GM19193 (cell line): ENCODE data around the gene PLD1.

ENCODE experiments used
- POLR2A ChIP-seq: IDR thresholded peaks from 4 replicates; pipeline ENCODE4 v1.6.1; 2011; ENCODE audit not compliant: insufficient read depth, insufficient read length; ENCODE audit errors: extremely low read depth

PLD1 gene

DNA sequence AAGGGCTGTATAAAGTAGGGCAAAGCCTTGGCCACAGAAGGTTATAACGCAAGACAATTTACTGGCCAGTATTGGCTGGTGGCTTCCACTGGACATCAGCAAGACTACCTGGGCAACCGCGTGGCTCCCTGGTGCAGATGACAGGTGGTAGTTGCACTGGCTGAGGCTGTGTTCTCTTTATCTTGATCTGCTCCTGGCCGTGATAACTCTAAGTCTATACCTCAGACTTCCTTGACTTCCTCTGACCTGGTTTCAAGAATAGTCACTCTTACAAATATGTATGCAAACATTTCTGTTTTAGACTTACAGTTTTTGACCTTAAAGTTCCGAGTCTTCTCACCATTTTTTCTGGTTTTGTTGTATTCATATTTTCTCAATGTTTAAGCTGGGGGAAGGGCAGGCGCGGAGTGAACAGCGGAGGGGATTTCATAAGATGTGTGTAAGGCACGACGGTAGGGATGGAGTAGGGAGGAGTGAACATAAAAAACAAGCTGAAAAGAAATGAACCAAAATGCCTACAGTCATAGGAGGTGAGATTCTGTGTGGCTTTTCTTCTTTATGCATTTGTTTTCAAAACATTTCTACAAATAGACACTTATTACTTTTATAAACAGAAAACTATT lies 17.7 kb upstream of the PLD1 start:
- no peak for TF ChIP-seq POLR2A

DNA sequence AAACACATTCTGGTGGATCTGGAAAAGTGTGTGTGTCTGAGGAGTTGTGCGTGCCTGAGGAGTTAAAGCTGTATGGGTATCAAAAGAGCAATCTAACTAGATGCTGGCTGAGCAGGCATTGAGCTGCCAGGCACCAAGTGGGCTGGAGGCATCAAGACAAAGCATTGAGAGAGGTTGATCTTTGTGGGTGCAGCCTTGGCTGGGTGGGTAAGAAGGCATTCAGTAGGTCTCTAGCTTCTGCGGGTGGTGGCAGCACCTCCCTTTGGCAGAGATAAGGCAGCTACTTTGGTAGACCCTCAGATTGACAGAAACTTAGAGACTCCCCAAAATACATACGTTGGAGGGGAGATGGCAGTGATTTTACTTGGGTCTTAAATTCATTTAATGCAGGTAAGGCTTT lies 17.1 kb upstream of the PLD1 start:
- TF ChIP-seq POLR2A, result no peak

DNA sequence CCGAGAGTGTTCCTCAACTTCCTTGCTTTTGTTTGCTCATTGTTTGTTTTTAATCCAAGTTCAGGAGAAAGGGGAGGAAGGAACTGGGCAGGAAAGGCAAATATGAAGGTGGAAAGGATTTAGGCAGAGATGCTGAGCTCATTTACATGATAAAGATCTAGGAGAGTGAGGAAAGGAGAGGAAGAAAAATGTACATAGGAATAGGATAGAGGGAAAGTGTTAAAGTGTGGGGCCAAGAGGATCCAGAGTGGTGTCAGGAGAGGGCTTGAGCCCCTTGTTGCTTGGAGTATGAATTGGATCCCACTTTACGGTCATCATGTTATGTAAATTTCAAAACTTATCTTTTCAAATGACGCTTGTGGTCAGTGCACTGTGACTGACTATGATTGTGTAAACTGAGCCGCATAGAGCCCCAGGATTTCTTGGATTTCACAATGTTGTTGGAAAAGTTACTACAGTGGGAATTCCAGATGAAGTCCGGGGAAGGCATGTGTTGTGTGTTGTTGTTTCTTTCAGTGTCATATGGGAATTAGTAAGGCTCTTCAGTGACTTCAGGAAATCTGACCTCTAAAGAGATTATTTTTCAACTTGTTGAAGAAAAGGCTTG lies 15.0 kb upstream of the PLD1 start:
- no peak for TF ChIP-seq POLR2A

DNA sequence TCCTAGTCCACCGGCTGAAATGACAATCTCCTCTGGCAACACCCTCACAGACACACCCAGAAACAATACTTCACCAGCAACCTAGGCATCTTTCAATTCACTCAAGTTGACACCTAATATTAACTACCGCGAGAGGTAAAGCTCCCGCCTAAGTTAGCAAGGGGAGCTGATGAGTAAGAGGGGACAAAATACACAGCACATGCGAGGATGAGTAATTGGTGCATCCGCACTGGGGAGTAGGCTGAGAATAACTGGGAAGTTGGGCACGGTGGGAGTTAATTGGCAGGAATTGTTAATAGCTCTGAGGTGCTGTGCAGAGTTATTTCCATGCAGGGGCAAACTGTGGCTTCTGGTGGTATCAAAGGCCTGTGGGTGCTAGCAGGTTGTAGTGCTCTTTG lies 14.5 kb upstream of the PLD1 start:
- no peak for TF ChIP-seq POLR2A

DNA sequence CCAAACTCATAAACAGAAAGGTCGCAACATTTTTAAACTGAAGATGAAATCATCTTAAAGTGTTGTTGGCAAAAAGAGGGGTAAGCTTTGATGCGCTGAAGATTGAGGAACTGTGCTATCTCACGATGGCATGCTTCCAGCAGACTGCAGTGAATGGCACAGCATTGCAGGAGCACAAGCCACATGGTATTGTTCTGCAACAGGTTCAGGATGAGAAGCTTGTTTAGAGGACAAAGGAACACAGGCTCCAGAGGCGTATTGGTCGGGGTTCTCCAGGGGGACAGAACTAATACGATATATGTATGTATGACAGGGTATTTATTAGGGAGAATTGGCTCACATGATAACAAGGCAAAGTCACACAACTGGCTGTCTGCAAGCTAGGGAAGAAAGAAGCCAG lies 13.8 kb upstream of the PLD1 start:
- TF ChIP-seq POLR2A, result no peak

DNA sequence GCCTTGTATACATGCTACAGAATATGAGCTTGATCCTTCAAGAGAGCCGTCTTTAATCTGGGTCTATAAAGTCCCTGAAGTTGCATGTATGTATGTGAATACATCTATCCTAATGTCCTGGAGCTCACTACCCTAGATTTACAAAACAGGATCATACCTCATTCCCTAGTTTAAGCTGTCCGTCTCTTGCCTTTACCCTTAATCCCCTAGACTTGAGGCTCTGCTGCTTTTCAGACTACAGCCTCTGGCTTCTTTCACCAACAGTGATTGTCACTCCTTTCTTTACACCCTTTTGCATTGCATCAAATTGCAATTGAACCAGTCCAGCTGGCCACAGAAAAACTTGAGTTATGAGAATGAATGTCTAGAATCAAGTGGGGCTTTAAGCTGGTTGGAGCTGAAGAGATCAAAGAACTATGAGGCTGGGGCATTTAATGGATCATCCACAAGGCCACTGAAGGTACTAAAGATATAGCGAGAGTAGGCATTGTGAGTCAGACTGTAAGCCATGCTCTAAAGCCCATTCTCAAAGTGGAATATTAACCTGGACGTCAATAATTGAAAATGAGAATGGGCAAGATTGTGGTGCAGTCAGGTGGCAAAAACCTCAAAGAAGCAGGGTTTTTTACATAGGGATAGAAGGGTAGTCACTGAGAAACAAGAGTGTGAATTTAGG lies 12.3 kb upstream of the PLD1 start:
- no peak for TF ChIP-seq POLR2A

DNA sequence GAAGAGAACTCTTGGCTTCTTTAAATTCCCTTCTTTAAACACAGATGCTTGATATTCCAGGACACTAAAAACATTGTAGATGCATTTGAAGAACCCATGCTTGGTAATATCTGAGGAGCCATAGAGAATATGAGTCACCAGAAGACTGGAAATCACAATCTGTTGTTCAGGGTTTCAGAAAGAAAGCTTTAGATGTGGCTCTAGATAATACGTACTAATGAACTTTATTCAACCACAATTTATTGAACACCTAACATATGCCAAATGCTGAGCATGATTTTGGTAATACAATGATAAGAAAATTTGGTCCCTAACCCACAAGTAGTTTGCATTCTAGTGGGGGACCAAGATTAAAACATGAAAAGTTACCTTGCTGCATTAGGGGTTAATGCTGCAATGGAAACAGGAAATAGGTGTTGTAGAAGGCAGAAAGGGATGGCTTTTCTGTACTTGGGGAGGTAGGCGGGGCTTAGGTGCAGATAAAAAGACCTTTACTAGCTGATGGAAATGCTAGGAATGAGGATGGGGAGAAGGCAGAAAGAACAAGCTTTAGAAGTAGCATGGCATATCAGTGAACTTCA lies 11.6 kb upstream of the PLD1 start:
- TF ChIP-seq POLR2A, result no peak

DNA sequence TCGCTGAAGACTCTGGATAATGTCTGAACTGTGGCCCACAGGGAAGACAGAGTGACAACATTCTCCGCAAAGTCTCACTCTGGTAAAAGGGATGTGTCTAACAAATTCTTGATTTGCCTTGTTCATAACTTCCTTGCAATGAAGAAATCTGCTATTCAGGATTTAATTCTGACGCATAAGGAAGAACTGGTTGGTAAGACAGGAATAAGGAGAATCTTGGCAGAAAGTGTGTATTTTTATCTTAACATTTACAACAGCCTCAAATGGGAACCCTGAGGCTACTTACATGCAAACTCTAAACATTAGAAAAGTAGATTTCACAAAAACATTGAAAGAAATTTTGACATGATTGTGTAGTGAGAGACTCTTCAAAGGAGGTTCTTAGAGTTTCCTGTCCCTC lies 10.8 kb upstream of the PLD1 start:
- TF ChIP-seq POLR2A, result no peak

DNA sequence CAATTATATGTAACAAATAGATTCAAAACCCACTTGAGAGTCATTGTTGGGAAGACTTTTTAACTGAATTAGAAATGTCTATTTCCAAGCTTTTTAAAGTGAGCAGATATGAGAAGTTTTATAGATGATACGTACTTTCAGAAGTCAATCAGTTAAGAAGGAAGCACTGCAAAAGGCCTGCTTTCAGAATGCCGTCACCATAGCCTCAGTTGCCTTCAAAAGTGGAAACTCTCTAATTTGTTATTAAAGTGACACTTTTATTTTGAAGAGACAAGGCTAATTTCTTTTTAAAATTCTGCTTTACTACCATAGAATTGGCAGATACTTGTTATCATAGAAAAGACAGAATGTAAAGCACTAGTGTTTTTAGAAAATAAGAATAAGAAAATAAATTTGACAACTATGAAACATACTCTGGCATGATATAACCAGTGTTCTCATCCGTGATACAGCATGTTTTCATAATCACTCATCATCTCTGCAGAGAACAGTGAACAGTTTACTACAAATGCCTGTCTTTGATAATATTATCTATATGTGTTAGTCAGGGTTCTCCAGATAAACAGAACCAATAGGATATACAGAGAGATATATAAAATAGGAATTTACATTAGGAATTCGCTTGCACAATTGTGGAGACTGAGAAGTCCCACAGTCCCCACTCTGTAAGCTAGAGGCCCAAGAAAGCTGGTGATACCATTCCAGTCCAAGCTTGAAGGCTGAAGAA lies 7.0 kb upstream of the PLD1 start:
- TF ChIP-seq POLR2A, result no peak

DNA sequence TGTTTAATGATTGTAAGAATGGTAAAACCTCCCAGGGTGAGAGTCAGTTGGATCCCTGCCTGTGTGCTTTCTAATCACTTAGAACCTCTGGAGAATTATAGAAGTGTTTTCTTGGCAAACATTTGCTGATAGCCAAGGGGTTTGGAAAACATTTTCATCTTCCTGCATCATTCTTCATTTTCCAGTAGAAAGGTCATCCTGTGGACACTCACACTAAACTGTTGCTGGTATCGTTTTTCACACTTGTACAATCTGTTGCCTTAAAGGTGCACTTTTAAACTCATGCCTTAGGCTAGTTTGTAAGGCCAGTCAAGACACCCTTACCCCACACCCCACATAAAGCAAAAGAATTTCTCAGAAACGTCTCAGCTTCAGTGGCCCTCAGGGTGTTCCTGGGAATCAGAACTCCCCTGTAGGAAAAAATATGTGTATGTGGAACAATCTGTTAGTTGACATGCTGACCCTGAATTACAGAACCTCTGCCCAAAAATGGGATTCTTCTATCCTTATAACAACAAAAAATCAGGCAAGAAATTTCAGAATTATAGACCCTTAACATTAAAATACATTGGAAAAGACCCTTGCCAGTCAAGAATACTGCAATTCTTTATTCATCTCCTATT lies 5.8 kb upstream of the PLD1 start:
- TF ChIP-seq POLR2A, result no peak

DNA sequence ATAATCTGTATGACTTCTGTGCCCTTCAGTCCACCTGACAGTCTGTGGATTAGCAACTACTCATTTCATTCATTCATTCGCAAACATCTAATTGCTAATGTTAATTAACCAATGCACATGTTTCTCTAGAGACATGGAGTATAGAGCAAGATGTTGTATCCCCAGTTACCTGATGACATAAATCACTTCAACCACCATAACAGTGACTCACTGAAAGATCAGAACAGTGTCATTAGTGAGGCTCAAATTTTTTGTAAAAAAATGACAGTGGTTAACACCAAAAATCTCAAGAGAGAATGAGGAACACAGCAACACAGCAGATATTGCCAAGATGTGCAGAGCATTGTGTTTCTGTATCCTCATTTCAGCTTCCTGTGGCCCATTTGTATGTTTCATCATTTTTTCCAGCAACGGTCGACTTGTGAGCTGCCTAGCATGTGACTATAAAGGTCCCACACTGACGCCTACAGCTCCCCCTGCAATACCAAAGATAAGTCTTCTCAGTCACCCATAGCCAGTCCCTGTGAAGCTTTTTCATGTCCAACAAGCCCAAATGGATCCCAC lies 3.7 kb upstream of the PLD1 start:
- TF ChIP-seq POLR2A, result no peak

DNA sequence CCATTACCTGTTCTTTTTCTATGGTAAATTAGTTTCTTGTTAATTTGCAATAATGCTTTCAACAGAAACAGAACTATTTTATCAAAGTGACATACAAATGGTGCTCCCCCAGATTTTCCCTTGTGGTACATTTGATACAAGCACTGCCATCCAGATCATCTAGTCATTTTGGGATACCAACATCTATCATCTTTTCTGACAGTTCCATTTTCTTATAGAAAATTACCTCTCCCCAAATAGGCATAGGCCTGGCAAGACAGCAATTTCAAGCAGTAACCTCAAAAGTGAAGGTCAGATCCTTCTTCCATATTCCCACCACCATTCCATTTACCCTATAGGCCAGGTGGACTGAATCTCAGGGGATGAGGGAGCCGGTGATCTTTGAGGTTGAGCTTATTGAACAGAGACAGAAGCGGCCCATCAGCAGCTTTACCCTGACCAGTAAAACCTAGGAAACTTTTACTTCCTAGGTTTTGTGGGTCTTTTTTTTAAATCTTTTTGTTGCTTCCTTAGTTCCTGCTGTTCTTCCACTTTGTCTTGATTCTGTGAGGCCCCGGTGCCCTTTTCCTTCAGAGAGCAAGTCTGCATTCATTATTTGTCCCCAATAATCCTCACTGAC lies 3.1 kb upstream of the PLD1 start:
- TF ChIP-seq POLR2A, result no peak

DNA sequence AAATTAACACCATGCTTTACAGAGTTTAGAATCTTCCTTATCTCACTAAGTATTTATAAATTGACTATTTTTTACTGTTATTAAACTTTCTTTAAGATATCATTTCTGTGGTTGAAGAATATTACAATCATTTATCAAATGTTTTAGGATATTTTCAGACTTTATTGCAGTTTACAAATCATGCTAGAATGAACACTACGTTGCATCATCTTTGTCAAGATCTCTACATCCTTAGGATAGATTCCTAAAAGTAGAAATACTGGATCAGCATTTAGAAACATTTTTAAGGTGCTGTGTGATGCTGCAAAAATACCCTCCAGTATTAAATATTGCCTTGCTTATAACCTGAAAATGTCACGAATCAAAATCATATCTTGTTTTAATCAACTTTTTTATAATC lies 2.5 kb upstream of the PLD1 start:
- TF ChIP-seq POLR2A, result no peak

DNA sequence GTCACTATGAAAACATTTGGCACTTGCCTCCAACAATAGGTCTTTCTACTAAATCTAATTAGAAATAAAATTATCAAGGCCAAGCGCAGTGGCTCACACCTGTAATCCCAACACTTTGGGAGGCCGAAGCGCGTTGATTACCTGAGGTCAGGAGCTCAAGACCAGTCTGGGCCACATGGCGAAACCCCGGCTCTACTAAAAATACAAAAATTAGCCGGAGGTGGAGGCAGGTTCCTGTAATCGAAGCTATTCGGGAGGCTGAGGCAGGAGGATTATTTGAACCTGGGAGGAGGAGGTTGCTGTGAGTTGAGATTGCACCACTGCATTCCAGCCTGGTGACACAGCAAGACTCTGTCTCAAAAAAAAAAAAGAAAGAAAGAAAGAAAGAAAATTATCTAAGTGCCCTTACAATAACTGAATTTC lies 1.6 kb upstream of the PLD1 start:
- no peak for TF ChIP-seq POLR2A

DNA sequence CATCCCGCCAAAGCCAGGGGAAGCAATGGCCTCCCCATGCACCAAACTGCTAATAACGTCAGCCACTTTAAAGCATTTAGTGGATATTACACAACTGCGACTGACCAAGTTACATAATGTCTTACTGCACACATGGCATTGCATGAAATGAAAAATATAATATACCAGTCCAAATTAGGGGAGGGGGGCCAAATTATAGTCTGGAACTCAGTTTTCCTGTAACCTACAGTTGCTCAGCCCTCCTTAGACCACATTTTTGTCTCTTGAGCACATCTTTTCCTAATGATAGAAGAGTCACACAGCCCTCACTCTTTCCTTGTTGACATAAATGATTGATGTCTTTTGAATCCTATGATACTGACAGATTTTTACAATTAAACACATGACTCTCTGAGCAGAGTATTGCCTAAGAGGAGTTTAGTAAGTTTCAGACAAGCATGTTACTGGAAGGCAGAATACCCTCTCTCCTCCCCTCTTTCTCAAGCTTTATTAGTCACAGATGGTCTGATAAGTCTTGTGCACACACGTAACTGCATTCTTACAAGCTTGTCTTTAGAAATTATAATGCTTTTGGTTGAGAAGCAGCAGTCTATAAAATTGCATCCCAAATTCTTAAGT lies 1.1 kb upstream of the PLD1 start:
- TF ChIP-seq POLR2A, result no peak
